GM13976 (cell line): ENCODE measurements around the gene NRF1.
"Not testable (repeated sequence)": the region's sequence is repeated elsewhere in the genome, so short reads cannot be mapped to it uniquely, and the experiment has no call there.

Experiments
- DNase-seq: peaks from one replicate; pipeline ENCODE4 v3.0.0; 2012; ENCODE audit warnings: low spot score
- CTCF ChIP-seq: IDR thresholded peaks from 2 replicates; pipeline ENCODE4 v1.5.1; 2012; ENCODE audit warnings: borderline replicate concordance, mild to moderate bottlenecking; ENCODE audit not compliant: insufficient read depth; ENCODE audit errors: extremely low read depth, missing control alignments, control extremely low read depth
- in situ Hi-C: fragments of 300-500 bp; cut with MboI; formaldehyde crosslinking; loops from one replicate; pipeline ENCODE4 v1.12.0; 2022; ENCODE audit warnings: low sequenced_read_pairs, mixed read lengths, inconsistent platforms; ENCODE audit not compliant: unreplicated experiment

The NRF1 gene

DNA sequence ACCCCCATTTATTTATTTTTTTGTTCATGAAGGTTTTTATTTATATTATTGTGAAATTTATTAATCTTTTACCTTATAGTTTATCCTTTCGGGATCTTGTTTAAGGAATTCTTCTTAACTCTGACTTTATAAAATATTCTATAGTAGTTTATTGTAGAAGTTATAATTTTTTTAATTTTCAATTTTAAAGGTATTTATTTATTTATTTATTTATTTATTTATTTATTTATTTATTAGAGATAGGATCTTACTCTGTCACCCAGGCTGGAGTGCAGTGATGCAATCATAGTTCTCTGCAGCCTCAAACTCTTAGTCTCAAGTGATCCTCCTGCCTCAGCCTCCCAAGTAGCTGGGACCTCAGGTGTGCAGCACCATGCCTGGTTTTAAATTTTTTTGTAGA lies 56.0 kb downstream of the NRF1 start:
- no peak for DNase-seq
- in situ Hi-C loops, result loop anchor here (10.0 kb wide), 1 partner anchor 157 kb away; no protein-coding TSS in a partner anchor
- TF ChIP-seq CTCF, result no peak

- TF ChIP-seq CTCF, result no peak
- DNase-seq, result no peak
- in situ Hi-C loops, result loop anchor here (10.0 kb wide), 1 partner anchor 155 kb away; no protein-coding TSS in a partner anchor
These were observed 58.4 kb downstream of the NRF1 start for GRCh38 chr7:129669901-129670300.

DNA sequence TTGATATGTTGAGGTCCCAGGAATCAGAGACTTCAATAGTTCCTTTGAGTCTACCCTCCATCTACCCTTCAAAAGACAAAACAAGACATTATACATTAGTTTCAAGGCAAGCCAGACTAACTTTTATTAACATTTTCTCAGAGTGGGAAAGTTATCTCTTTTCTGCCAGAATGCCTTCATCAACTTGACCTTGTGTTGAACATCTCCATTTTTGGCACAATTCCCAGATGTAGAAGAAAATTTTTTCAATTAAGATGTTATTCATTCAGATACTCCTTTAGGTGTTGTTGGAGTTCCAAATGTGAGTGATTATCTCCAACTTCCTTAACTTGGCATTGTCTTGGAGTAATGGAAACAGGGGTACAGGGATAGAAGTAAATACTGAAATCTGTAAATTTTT lies 59.1 kb downstream of the NRF1 start:
- in situ Hi-C loops, result no loop called here
- no peak for DNase-seq
- TF ChIP-seq CTCF, result no peak

DNA sequence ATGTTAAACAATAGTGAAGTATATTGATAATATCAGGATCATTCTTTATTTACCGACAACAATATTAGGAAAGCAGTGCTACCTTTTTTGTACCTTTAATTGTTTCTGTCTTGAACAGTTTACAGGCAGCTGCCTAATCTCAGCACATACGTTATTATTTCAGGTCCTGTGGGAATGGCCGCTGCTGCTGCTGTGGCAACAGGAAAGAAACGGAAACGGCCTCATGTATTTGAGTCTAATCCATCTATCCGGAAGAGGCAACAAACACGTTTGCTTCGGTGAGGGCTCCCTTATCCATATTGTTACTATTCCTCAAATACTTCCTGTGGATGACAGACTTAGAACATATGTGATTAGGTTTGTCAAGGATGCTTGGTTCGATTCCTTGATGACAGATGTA lies 59.7 kb downstream of the NRF1 start:
- TF ChIP-seq CTCF, result no peak
- in situ Hi-C loops, result no loop called here

DNA sequence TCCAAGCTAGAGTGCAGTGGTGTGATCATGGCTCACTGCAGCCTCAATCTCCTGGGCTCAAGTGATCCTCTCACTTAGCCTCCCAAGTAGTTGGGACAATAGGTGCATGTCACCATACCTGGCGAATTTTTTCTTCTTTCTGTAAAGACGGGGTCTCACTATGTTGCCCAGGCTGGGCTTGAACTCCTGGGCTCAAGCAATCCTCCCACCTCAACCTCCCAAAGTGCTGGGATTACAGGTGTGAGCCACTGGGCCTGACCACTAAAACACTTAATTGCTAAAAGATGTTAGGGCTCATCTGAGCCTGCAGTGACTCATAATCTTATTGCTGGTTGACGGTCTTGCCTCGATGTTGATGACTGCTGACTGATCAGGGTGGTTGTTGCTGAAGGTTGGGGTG lies 63.0 kb downstream of the NRF1 start:
- in situ Hi-C loops, DNase-seq: not testable (repeated sequence)

More for the DNA sequence above, 59.7 kb downstream of the NRF1 start:
- no peak for DNase-seq

DNA sequence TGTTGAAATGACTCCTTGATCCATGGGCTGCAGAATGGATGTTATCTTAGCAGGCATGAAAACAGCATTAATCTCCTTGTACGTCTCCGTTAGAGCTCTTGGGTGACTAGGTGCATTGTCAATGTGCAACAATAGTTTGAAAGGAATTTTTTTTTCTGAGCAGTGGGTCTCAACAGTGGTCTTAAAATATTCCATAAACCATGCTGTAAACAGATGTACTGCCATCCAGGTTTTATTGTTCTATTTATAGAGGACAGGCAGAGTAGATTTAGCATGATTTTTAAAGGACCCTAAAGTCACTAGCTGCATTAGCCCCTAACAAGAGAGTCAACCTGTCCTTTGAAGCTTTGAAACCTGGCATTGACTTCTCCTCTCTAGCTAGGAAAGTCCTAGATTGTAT lies 64.0 kb downstream of the NRF1 start:
- no peak for DNase-seq
- in situ Hi-C loops, result no loop called here
- no peak for TF ChIP-seq CTCF

DNA sequence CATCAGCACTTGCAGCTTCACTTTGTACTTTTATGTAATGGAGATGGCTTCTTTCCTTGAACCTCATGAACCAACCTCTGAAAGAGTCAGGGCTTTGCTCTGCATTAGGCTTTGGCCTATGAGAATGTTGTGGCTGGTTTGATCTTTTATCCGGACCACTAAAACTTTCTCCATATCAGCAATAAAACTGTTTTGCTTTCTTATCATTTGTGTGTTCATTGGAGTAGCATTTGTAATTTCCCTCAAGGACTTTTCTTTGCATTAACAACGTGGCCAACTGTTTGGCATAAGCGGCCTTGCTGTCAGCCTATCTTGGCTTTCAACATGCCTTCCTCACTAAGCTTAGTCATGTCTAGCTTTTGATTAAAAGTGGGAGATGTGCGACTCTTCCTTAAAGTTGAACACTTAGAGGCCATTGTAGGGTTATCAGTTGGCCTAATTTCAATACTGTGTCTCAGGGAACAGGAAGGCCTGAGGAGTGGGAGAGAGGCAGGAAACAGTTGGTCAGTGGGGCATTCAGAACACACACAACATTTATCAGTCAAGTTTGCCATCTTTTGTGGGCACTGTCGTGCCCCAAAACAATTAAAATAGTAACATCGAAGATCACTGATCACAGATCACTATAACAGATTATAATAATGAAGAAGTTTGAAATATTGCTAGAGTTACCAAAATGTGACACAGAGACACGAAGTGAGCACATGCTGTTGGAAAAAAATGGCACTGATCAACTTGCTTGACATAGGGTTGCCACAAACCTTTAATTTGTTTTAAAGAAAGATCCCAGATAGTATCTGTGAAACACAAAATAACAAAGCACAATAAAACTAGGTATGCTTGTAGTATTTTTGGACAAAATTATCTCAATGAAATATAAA lies 64.7 kb downstream of the NRF1 start:
- in situ Hi-C loops, result no loop called here
- no peak for TF ChIP-seq CTCF
- no peak for DNase-seq
